Measurements from ENCODE around the gene TBCE. TPM values are rescaled to one million over a fixed set of nuclear protein-coding genes. Genes with fewer than 3 reads are reported as not detected.

TBCE gene
- total and polyA plus RNA-seq, 2 experiments from 2014 or later = 23.3 to 35.3 TPM

GRCh38 chr1:235423214-235423652, 56.0 kb downstream of the TBCE start:
- H3F3A ChIP-seq (ENCODE audit: insufficient read depth) = no peaks in the 10 kb centered on the region
- no peak for DNase-seq
- H2AFZ ChIP-seq = no peak overlapping the region
- H3K27ac ChIP-seq = no peak overlapping the region
- no peaks in the 10 kb centered on the region for H3K9me2 ChIP-seq (ENCODE audit: insufficient read depth)
- 78 to 80% methylated on average over 12 of the region's 12 CpGs for WGBS, 2 experiments (ENCODE audit: low coverage in 1 of 2, low lambda C conversion rate in 2 of 2, missing lambda C conversion rate in 2 of 2)
- 0 out of 2 replicates have a peak, but pooled peaks cover 3% of the 10 kb centered on the region for H3K36me3 ChIP-seq (ENCODE audit: low read depth)
- no peak overlapping the region for H3K4me2 ChIP-seq (ENCODE audit: unreplicated experiment)
- TF ChIP-seq EZH2 (IDR thresholded peaks at IDR 0.05; ENCODE audit: insufficient read depth, poor library complexity, severe bottlenecking) = no peak
- TF ChIP-seq EZH2phosphoT487 (IDR thresholded peaks at IDR 0.05; ENCODE audit: insufficient read depth, low read depth) = no peak
- in situ Hi-C loops (cut with MboI) = no loop called here
- no peaks in the 10 kb centered on the region for H4K20me1 ChIP-seq (ENCODE audit: insufficient read depth)
- H3K4me1 ChIP-seq (ENCODE audit: insufficient read depth) = no peaks in the 10 kb centered on the region
- H3K79me2 ChIP-seq (ENCODE audit: insufficient read depth) = peaks cover 55% of the 10 kb centered on the region
- no peaks in the 10 kb centered on the region for H3K9me3 ChIP-seq (ENCODE audit: low read depth)
- no peak overlapping the region for H3K4me3 ChIP-seq
- H3K9ac ChIP-seq = no peak overlapping the region
- H3K27me3 ChIP-seq (replicated peaks; ENCODE audit: insufficient read depth) = no peaks in the 10 kb centered on the region

- no peak overlapping the region for H2AFZ ChIP-seq
- H3K9me2 ChIP-seq (ENCODE audit: insufficient read depth) = no peaks in the 10 kb centered on the region
- TF ChIP-seq EZH2phosphoT487 (IDR thresholded peaks at IDR 0.05; ENCODE audit: insufficient read depth, low read depth) = no peak
- no peak for TF ChIP-seq EZH2 (IDR thresholded peaks at IDR 0.05; ENCODE audit: insufficient read depth, poor library complexity, severe bottlenecking)
- in situ Hi-C loops (cut with MboI) = no loop called here
- H3K9ac ChIP-seq = no peak overlapping the region
- no peak overlapping the region for H3K27ac ChIP-seq
- no peaks in the 10 kb centered on the region for H3K9me3 ChIP-seq (ENCODE audit: low read depth)
- no peak overlapping the region for H3K4me3 ChIP-seq
- no peaks in the 10 kb centered on the region for H4K20me1 ChIP-seq (ENCODE audit: insufficient read depth)
- H3K27me3 ChIP-seq (replicated peaks; ENCODE audit: insufficient read depth) = no peaks in the 10 kb centered on the region
- no peaks in the 10 kb centered on the region for H3F3A ChIP-seq (ENCODE audit: insufficient read depth)
- DNase-seq = no peak
- H3K4me2 ChIP-seq (ENCODE audit: unreplicated experiment) = no peak overlapping the region
- H3K36me3 ChIP-seq (ENCODE audit: low read depth) = no peaks in the 10 kb centered on the region
- H3K79me2 ChIP-seq (ENCODE audit: insufficient read depth) = peaks cover 51% of the 10 kb centered on the region
- 71 to 72% methylated on average over 8 of the region's 8 CpGs for WGBS, 2 experiments (ENCODE audit: low coverage in 1 of 2, low lambda C conversion rate in 2 of 2, missing lambda C conversion rate in 2 of 2)
- H3K4me1 ChIP-seq (ENCODE audit: insufficient read depth) = peaks cover 1% of the 10 kb centered on the region; the same call in 1 of the 2 replicates
Measured at GRCh38 chr1:235424092-235424491, 56.9 kb downstream of the TBCE start.

- in situ Hi-C loops (cut with MboI) = no loop called here
- TF ChIP-seq EZH2phosphoT487 (IDR thresholded peaks at IDR 0.05; ENCODE audit: insufficient read depth, low read depth) = no peak
- no peak for TF ChIP-seq EZH2 (IDR thresholded peaks at IDR 0.05; ENCODE audit: insufficient read depth, poor library complexity, severe bottlenecking)
- no peaks in the 10 kb centered on the region for H4K20me1 ChIP-seq (ENCODE audit: insufficient read depth)
- no peak for DNase-seq
- H3K4me3 ChIP-seq = no peak overlapping the region
- no peaks in the 10 kb centered on the region for H3K9me2 ChIP-seq (ENCODE audit: insufficient read depth)
- no peak overlapping the region for H3K4me2 ChIP-seq (ENCODE audit: unreplicated experiment)
- no peak overlapping the region for H3K27ac ChIP-seq
- H3K79me2 ChIP-seq (ENCODE audit: insufficient read depth) = peaks cover 51% of the 10 kb centered on the region
- H3K9me3 ChIP-seq (ENCODE audit: low read depth) = no peaks in the 10 kb centered on the region
- H3K9ac ChIP-seq = no peak overlapping the region
- H3K4me1 ChIP-seq (ENCODE audit: insufficient read depth) = peaks cover 6% of the 10 kb centered on the region; the same call in 1 of the 2 replicates
- no peak overlapping the region for H2AFZ ChIP-seq
- WGBS, 2 experiments (ENCODE audit: low coverage in 1 of 2, low lambda C conversion rate in 2 of 2, missing lambda C conversion rate in 2 of 2) = 86 to 90% methylated on average over 9 of the region's 9 CpGs
- H3K36me3 ChIP-seq (ENCODE audit: low read depth) = no peaks in the 10 kb centered on the region
- no peaks in the 10 kb centered on the region for H3F3A ChIP-seq (ENCODE audit: insufficient read depth)
- no peaks in the 10 kb centered on the region for H3K27me3 ChIP-seq (replicated peaks; ENCODE audit: insufficient read depth)
Measured at GRCh38 chr1:235425357-235425756, 58.1 kb downstream of the TBCE start.

DNA sequence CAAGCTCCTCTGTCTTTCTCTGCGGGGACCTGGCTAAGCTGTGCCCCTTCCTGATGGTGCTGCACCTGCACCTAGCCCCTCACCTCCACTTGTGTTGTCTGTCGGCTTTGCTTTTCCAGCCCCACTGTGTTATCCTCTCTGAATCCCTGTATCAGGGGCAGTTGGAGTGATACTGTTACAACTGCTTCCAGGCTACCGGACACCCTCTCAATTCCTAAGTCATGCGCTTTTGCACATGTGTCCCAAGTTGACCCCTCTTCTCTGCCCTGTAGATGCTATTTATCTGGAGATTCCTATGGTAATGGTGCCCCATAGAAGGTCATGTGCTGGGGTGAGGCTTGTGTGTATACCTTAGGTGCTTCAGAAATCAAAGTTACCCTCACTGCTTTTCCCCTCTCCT, 58.9 kb downstream of the TBCE start:
- no peaks in the 10 kb centered on the region for H3K9me3 ChIP-seq (ENCODE audit: low read depth)
- no peak for DNase-seq
- H3F3A ChIP-seq (ENCODE audit: insufficient read depth) = no peaks in the 10 kb centered on the region
- no peak overlapping the region for H3K4me3 ChIP-seq
- H3K79me2 ChIP-seq (ENCODE audit: insufficient read depth) = peaks cover 44% of the 10 kb centered on the region
- no peak overlapping the region for H3K9ac ChIP-seq
- peaks cover 6% of the 10 kb centered on the region; the same call in 1 of the 2 replicates for H3K4me1 ChIP-seq (ENCODE audit: insufficient read depth)
- no peak for TF ChIP-seq EZH2 (IDR thresholded peaks at IDR 0.05; ENCODE audit: insufficient read depth, poor library complexity, severe bottlenecking)
- TF ChIP-seq EZH2phosphoT487 (IDR thresholded peaks at IDR 0.05; ENCODE audit: insufficient read depth, low read depth) = no peak
- no peak overlapping the region for H2AFZ ChIP-seq
- no peaks in the 10 kb centered on the region for H3K27me3 ChIP-seq (replicated peaks; ENCODE audit: insufficient read depth)
- H3K36me3 ChIP-seq (ENCODE audit: low read depth) = no peaks in the 10 kb centered on the region
- no peaks in the 10 kb centered on the region for H3K9me2 ChIP-seq (ENCODE audit: insufficient read depth)
- no peak overlapping the region for H3K4me2 ChIP-seq (ENCODE audit: unreplicated experiment)
- H4K20me1 ChIP-seq (ENCODE audit: insufficient read depth) = no peaks in the 10 kb centered on the region
- in situ Hi-C loops (cut with MboI) = no loop called here
- 79 to 84% methylated on average over 4 of the region's 4 CpGs for WGBS, 2 experiments (ENCODE audit: low coverage in 1 of 2, low lambda C conversion rate in 2 of 2, missing lambda C conversion rate in 2 of 2)
- no peak overlapping the region for H3K27ac ChIP-seq

- Histone ChIP-seq H3K4me3 (no peak overlapping the region), H3K9me2 (ENCODE audit: insufficient read depth) (no peaks in the 10 kb centered on the region), H4K20me1 (ENCODE audit: insufficient read depth) (no peaks in the 10 kb centered on the region), H3K9ac (no peak overlapping the region), H3K9me3 (ENCODE audit: low read depth) (no peaks in the 10 kb centered on the region), H3F3A (ENCODE audit: insufficient read depth) (no peaks in the 10 kb centered on the region), H3K4me2 (ENCODE audit: unreplicated experiment) (no peak overlapping the region), H3K27ac (no peak overlapping the region), H3K79me2 (ENCODE audit: insufficient read depth) (peaks cover 39% of the 10 kb centered on the region), H3K27me3 (replicated peaks; ENCODE audit: insufficient read depth) (no peaks in the 10 kb centered on the region), H3K4me1 (ENCODE audit: insufficient read depth) (peaks cover 6% of the 10 kb centered on the region; the same call in 1 of the 2 replicates), H2AFZ (no peak overlapping the region), H3K36me3 (ENCODE audit: low read depth) (no peaks in the 10 kb centered on the region)
- 98 to 100% methylated on average over 13 of the region's 13 CpGs for WGBS, 2 experiments (ENCODE audit: low coverage in 1 of 2, low lambda C conversion rate in 2 of 2, missing lambda C conversion rate in 2 of 2)
- no peak for DNase-seq
- no peak for TF ChIP-seq EZH2 (IDR thresholded peaks at IDR 0.05; ENCODE audit: insufficient read depth, poor library complexity, severe bottlenecking)
- TF ChIP-seq EZH2phosphoT487 (IDR thresholded peaks at IDR 0.05; ENCODE audit: insufficient read depth, low read depth) = no peak
- in situ Hi-C loops (cut with MboI) = no loop called here
Measured at GRCh38 chr1:235426680-235427079, 59.5 kb downstream of the TBCE start.
